Measurements from ENCODE around the gene AZU1.

AZU1 gene

DNA sequence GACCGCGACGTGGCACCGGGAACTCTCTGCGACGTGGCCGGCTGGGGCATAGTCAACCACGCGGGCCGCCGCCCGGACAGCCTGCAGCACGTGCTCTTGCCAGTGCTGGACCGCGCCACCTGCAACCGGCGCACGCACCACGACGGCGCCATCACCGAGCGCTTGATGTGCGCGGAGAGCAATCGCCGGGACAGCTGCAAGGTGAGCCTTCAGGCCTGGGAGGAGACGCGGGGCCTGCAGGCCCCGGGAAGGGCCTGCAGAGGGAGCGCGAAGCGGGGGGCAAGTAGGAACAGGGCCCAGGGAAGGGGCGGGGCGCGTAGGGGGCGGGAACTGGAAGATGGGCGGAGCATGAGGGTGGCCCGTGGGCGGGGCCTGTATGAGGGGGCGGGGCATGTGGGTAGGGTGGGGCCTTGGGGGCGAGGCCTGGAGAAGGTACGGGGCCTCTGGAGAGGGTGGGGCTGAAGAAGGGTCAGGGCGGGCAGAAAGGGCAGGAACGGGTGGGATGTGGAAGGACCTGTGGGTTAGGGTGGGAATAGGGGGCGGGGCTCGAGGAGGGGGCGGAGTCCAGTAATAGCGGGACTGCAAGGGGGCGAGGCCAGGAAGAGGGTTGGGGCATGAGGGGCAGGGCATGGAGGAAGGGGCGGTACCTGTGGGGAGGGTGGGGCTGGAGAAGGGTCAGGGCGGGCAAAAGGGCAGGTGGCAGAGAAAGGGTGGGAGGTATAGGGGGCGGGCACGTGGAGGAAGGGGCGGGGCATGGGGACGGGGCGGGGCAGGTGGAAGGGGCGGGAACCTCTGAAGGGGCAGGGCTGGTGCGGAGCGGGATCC lies 34.3 kb downstream of the AZU1 start:
- Mint-ChIP-seq H3K9me3 (no peaks in the 10 kb centered on the region), H3K36me3 (ENCODE audit: low read depth) (peaks cover 4% of the 10 kb centered on the region), H3K27ac (no peak overlapping the region), H3K4me1 (no peaks in the 10 kb centered on the region), H3K4me3 (no peak overlapping the region), H3K27me3 (ENCODE audit: low read depth, poor library complexity) (peaks cover 52% of the 10 kb centered on the region)
- peak; percentile 84 for DNase-seq
- no peak for TF ChIP-seq CTCF (IDR thresholded peaks at IDR 0.05)

GRCh38 chr19:862581-863314 lies 35.1 kb downstream of the AZU1 start:
- DNase-seq = peak; percentile 79
- Mint-ChIP-seq H3K4me3 (no peak overlapping the region), H3K9me3 (no peaks in the 10 kb centered on the region), H3K36me3 (ENCODE audit: low read depth) (peaks cover 10% of the 10 kb centered on the region), H3K27ac (no peak overlapping the region), H3K4me1 (peaks cover 6% of the 10 kb centered on the region), H3K27me3 (ENCODE audit: low read depth, poor library complexity) (peaks cover 49% of the 10 kb centered on the region)
- TF ChIP-seq CTCF (IDR thresholded peaks at IDR 0.05) = no peak

GRCh38 chr19:863315-863620 lies 35.6 kb downstream of the AZU1 start:
- Mint-ChIP-seq H3K27me3 (ENCODE audit: low read depth, poor library complexity) (peaks cover 48% of the 10 kb centered on the region), H3K4me1 (peaks cover 6% of the 10 kb centered on the region)

GRCh38 chr19:866769-867300 lies 39.2 kb downstream of the AZU1 start:
- Mint-ChIP-seq H3K27ac (no peak overlapping the region), H3K9me3 (no peaks in the 10 kb centered on the region), H3K36me3 (ENCODE audit: low read depth) (peaks cover 36% of the 10 kb centered on the region), H3K27me3 (ENCODE audit: low read depth, poor library complexity) (peaks cover 21% of the 10 kb centered on the region), H3K4me3 (no peak overlapping the region), H3K4me1 (peaks cover 6% of the 10 kb centered on the region)
- TF ChIP-seq CTCF (IDR thresholded peaks at IDR 0.05) = no peak
- no peak for DNase-seq

More at GRCh38 chr19:863315-863620, 35.6 kb downstream of the AZU1 start:
- H3K4me3 Mint-ChIP-seq = no peak overlapping the region
- peaks cover 13% of the 10 kb centered on the region for H3K36me3 Mint-ChIP-seq (ENCODE audit: low read depth)
- no peaks in the 10 kb centered on the region for H3K9me3 Mint-ChIP-seq
- no peak overlapping the region for H3K27ac Mint-ChIP-seq
- TF ChIP-seq CTCF (IDR thresholded peaks at IDR 0.05) = no peak
- no peak for DNase-seq

DNA sequence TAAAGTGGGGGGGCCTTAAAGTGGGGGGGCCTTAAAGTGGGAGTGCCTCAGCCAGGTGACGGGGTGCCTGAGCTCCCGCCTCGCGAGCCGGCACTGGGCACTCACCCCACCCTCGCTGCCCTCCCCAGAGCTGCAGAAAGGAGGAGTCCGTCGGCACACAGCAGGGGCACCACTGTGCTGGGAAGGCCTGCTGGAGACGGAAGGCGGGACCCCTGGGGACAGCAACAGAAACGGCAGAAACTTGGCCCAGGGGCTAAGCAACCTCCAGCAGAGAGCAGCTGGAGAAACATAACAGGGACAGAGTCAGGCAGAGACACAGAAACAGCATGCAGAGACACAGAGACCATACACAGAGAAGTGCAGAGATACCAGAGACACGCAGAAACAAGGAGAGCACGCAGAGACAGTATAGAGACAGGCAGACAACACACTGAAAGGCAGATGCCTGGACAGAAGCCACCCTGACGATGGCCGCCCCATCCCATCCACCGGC lies 39.7 kb downstream of the AZU1 start:
- peaks cover 6% of the 10 kb centered on the region for H3K4me1 Mint-ChIP-seq
- H3K27ac Mint-ChIP-seq = no peak overlapping the region
- TF ChIP-seq CTCF (IDR thresholded peaks at IDR 0.05) = no peak
- no peak overlapping the region for H3K4me3 Mint-ChIP-seq
- H3K27me3 Mint-ChIP-seq (ENCODE audit: low read depth, poor library complexity) = peaks cover 16% of the 10 kb centered on the region
- peaks cover 36% of the 10 kb centered on the region for H3K36me3 Mint-ChIP-seq (ENCODE audit: low read depth)
- no peaks in the 10 kb centered on the region for H3K9me3 Mint-ChIP-seq
- no peak for DNase-seq
